HepG2 (cell line): Measurements from ENCODE around the gene EZH1. TPM values are rescaled to one million over a fixed set of nuclear protein-coding genes. Genes with fewer than 3 reads are reported as not detected.

ENCODE experiments used
- ATAC-seq: fragments of 200-7000 bp; cut with Tn5 transposase; 3 replicates; pipeline ENCODE4 v1.9.1; 2020; ENCODE audit warnings: mild to moderate bottlenecking, moderate library complexity
- BruUV-seq: library from RNA; stranded (reverse); fragments of 400-500 nt; replicated peaks from 2 replicates; lab custom pipeline; 2021; lab: Mats Ljungman, UMichigan
- CTCF ChIA-PET: fragments of 300-600 bp; formaldehyde crosslinking; extraction: SDS; loops from one replicate; lab custom pipeline; 2021; ENCODE audit warnings: low total read pairs, inconsistent platforms, low intra/inter-chr PET ratio; lab: Yijun Ruan, JAX
- POLR2A ChIA-PET: fragments of 350-600 bp; sonication (Branson Sonifier 250); formaldehyde crosslinking; loops from one replicate; lab custom pipeline; 2020; ENCODE audit warnings: antibody characterized with exemption, inconsistent platforms; lab: Yijun Ruan, JAX
- DNase-seq: peaks from one replicate; pipeline ENCODE4 v3.0.0-alpha.2; 2015; ENCODE audit warnings: low spot score
- FAIRE-seq: peaks from 3 replicates; lab custom pipeline; 2011; peaks lifted over from hg19 to GRCh38; lab: Jason Lieb, UNC
- H2AFZ ChIP-seq: one replicate; pipeline ENCODE4 v1.6.1; 2011; ENCODE audit warnings: low read length, inconsistent platforms
- H3K27ac ChIP-seq: fragments of 300-600 bp; 3 replicates; pipeline ENCODE4 v1.8.0; 2011; ENCODE audit warnings: mixed run types, mild to moderate bottlenecking, mixed read lengths, low read length, inconsistent platforms; ENCODE audit not compliant: insufficient read depth; ENCODE audit errors: extremely low read length
- H3K27me3 ChIP-seq, 2 experiments: fragments of 200-600 bp in 1 of 2; 2 replicates in 1 of 2; 3 replicates in 1 of 2; pipeline versions ENCODE4 v1.6.0 to v1.8.0; 2011; ENCODE audit warnings: low read length in 2 of 2, mild to moderate bottlenecking in 2 of 2, moderate library complexity in 2 of 2, inconsistent platforms in 1 of 2; ENCODE audit not compliant: insufficient read depth in 2 of 2, control insufficient read depth in 1 of 2
- H3K36me3 ChIP-seq, 2 experiments: fragments of 200-600 bp in 1 of 2; replicated peaks in 1 of 2; 2 replicates in 1 of 2; 3 replicates in 1 of 2; pipeline versions ENCODE4 v1.5.1 to v1.8.0; 2011; ENCODE audit warnings: low read length in 2 of 2, inconsistent platforms in 1 of 2; ENCODE audit not compliant: insufficient read depth in 2 of 2, control insufficient read depth in 1 of 2
- H3K4me1 ChIP-seq: 2 replicates; pipeline ENCODE4 v1.5.1; 2012; ENCODE audit warnings: low read length, inconsistent platforms; ENCODE audit not compliant: insufficient read depth
- H3K4me2 ChIP-seq: 2 replicates; pipeline ENCODE4 v1.6.0; 2011; ENCODE audit warnings: low read depth, low read length, inconsistent platforms
- H3K4me3 ChIP-seq, 3 experiments: fragments of 200-600 bp in 1 of 3; sonication (generic), shearing (Covaris generic) in 1 of 3; replicated peaks in 1 of 3; 2 replicates each; pipeline ENCODE4 v1.5.1; 2011 to 2016; ENCODE audit warnings: low read length in 3 of 3, inconsistent platforms in 2 of 3, low read depth in 2 of 3, mild to moderate bottlenecking in 2 of 3, control low read depth in 1 of 3, mixed read lengths in 1 of 3; ENCODE audit not compliant: insufficient read depth in 1 of 3
- H3K79me2 ChIP-seq: one replicate; pipeline ENCODE4 v1.6.1; 2011; ENCODE audit warnings: low read length, inconsistent platforms; ENCODE audit not compliant: insufficient read depth
- H3K9ac ChIP-seq: 2 replicates; pipeline ENCODE4 v1.6.0; 2011; ENCODE audit warnings: mild to moderate bottlenecking, low read depth, low read length, inconsistent platforms; ENCODE audit not compliant: insufficient read depth
- H3K9me3 ChIP-seq: 2 replicates; pipeline ENCODE4 v1.5.1; 2012; ENCODE audit warnings: mild to moderate bottlenecking, low read length
- H4K20me1 ChIP-seq: 2 replicates; pipeline ENCODE4 v1.6.0; 2011; ENCODE audit warnings: inconsistent platforms, mild to moderate bottlenecking, low read length, moderate library complexity; ENCODE audit not compliant: insufficient read depth
- CHD4 ChIP-seq: fragments of 200-600 bp; sonication (generic); IDR thresholded peaks from 2 replicates; pipeline ENCODE4 v1.7.0; 2017; ENCODE audit warnings: mild to moderate bottlenecking, low read length, borderline replicate concordance
- GMEB1 ChIP-seq: sonication (generic); formaldehyde crosslinking; IDR thresholded peaks from 2 replicates; pipeline ENCODE4 v1.5.1; 2020; ENCODE audit warnings: missing genetic modification reagents, mild to moderate bottlenecking, borderline replicate concordance
- KDM6A ChIP-seq: IDR thresholded peaks from 2 replicates; pipeline ENCODE4 v1.6.1; 2016; ENCODE audit warnings: low read depth
- RFXANK ChIP-seq: IDR thresholded peaks from 2 replicates; pipeline ENCODE4 v1.6.1; 2016
- TAF15 ChIP-seq: fragments of 200-400 bp; formaldehyde crosslinking; IDR thresholded peaks from one replicate; pipeline ENCODE4 v1.6.1; 2018; ENCODE audit warnings: mild to moderate bottlenecking, low read depth, low read length; ENCODE audit not compliant: poor library complexity, severe bottlenecking
- ZFYVE20 ChIP-seq: sonication (generic); formaldehyde crosslinking; IDR thresholded peaks from 2 replicates; pipeline ENCODE4 v1.8.0; 2023; ENCODE audit warnings: low read depth, mild to moderate bottlenecking, moderate library complexity, missing genetic modification reagents, borderline replicate concordance
- ZNF142 ChIP-seq: sonication (generic); formaldehyde crosslinking; IDR thresholded peaks from 2 replicates; pipeline ENCODE4 v1.4.0; 2020; ENCODE audit warnings: missing genetic modification reagents
- ZNF253 ChIP-seq: sonication (generic); formaldehyde crosslinking; IDR thresholded peaks from 2 replicates; pipeline ENCODE4 v1.8.0; 2022; ENCODE audit warnings: mild to moderate bottlenecking, missing genetic modification reagents, borderline replicate concordance
- ZNF430 ChIP-seq: sonication (generic); formaldehyde crosslinking; IDR thresholded peaks from 2 replicates; pipeline ENCODE4 v1.9.0; 2021; ENCODE audit warnings: mild to moderate bottlenecking, missing genetic modification reagents
- ZNF790 ChIP-seq: sonication (generic); formaldehyde crosslinking; IDR thresholded peaks from 2 replicates; pipeline ENCODE4 v1.8.0; 2022; ENCODE audit warnings: missing genetic modification reagents, mild to moderate bottlenecking, borderline replicate concordance
- ZSCAN22 ChIP-seq: sonication (generic); formaldehyde crosslinking; IDR thresholded peaks from 2 replicates; pipeline ENCODE4 v1.4.0; 2020; ENCODE audit warnings: mild to moderate bottlenecking, missing genetic modification reagents
- ZZZ3 ChIP-seq: sonication (generic); formaldehyde crosslinking; IDR thresholded peaks from 2 replicates; pipeline ENCODE4 v1.4.0; 2020; ENCODE audit warnings: missing genetic modification reagents, mild to moderate bottlenecking, borderline replicate concordance
- WGBS: methylation state at CpG from one replicate; pipeline ENCODE4 v1.1.6; 2017; ENCODE audit warnings: low lambda C conversion rate; 5-methylcytosine and 5-hydroxymethylcytosine counted together
- in situ Hi-C: cut with HindIII; loops from 2 replicates; pipeline ENCODE4 v1.10.0; 2017; ENCODE audit warnings: low pct_unique_long_range_greater_than_20kb; ENCODE audit not compliant: extremely low pct_ligation_motif_present
- intact Hi-C: fragments of 100-400 bp; cut with micrococcal nuclease; formaldehyde crosslinking; loops from one replicate; pipeline ENCODE4 v1.10.0; 2022; ENCODE audit not compliant: unreplicated experiment
- polyA plus RNA-seq, 8 experiments: library from polyadenylated mRNA; depleted of rRNA in 3 of 8; stranded (reverse) in 7 of 8; unstranded in 1 of 8; fragments of >200 nt; fragmentation: Illumina TruSeq in 4 of 8; extraction: Trizol in 4 of 8; gene quantifications; 2 replicates each; pipeline versions ENCODE4 v1.2.1 to v1.2.3, GENCODE V29; 2011 to 2016; ENCODE audit warnings: low read depth in 4 of 8, missing spikeins in 1 of 8, mixed read lengths in 1 of 8; ENCODE audit not compliant: insufficient read depth in 1 of 8
- total RNA-seq, 5 experiments: library from RNA; depleted of rRNA; stranded (reverse); fragments of >200 nt; fragmentation: Illumina TruSeq; extraction: Trizol; gene quantifications; 2 replicates each; pipeline ENCODE4 v1.2.3, GENCODE V29; 2016; ENCODE audit warnings: low read depth in 1 of 5

EZH1 gene
- total and polyA plus RNA-seq, 2 of the 13 experiments (the other 11 are each of a cell fraction or from before 2014, with no cell fraction given): 11.6 to 24.0 TPM

- Histone ChIP-seq H3K4me1 (no peaks in the 10 kb centered on the region), H3K79me2 (no peaks in the 10 kb centered on the region), H3K4me2 (no peak overlapping the region), H2AFZ (no peak overlapping the region), H3K4me3 (no peak overlapping the region), H3K9me3 (no peaks in the 10 kb centered on the region)
- POLR2A ChIA-PET: no interaction called here
- in situ Hi-C loops: no loop called here
- no TSS peak for BruUV-seq
- no peak for ATAC-seq
- CTCF ChIA-PET: no interaction called here
- 95% methylated on average over 5 of the region's 5 CpGs for WGBS
- DNase-seq: no peak
- TF ChIP-seq ZNF430 (CRISPR knock-in tag): no peak
- no peak for TF ChIP-seq ZFYVE20 (CRISPR knock-in tag)
- TF ChIP-seq, all 625 proteins: peak for 0
- peaks cover 17 to 46% of the 10 kb centered on the region in 2 experiments for H3K36me3 ChIP-seq
- H3K9ac ChIP-seq: no peak overlapping the region
- no peaks in the 10 kb centered on the region for H4K20me1 ChIP-seq
- H3K27me3 ChIP-seq: no peaks in the 10 kb centered on the region
- no peak overlapping the region for H3K27ac ChIP-seq
- intact Hi-C loops: no loop called here
- FAIRE-seq: no peak
Observed at GRCh38 chr17:42704490-42704836, 40.4 kb downstream of the EZH1 start.

GRCh38 chr17:42702446-42702845 is 42.4 kb downstream of the EZH1 start:
- Histone ChIP-seq H3K27ac (no peak overlapping the region), H3K4me3 (no peak overlapping the region), H3K9ac (no peak overlapping the region), H3K4me1 (no peaks in the 10 kb centered on the region), H3K27me3 (no peaks in the 10 kb centered on the region), H3K36me3 (peaks cover 13 to 32% of the 10 kb centered on the region in 2 experiments), H2AFZ (no peak overlapping the region), H3K4me2 (no peak overlapping the region), H3K79me2 (no peaks in the 10 kb centered on the region), H4K20me1 (no peaks in the 10 kb centered on the region), H3K9me3 (no peaks in the 10 kb centered on the region)
- WGBS: 96% methylated on average over 11 of the region's 11 CpGs
- intact Hi-C loops: no loop called here
- ATAC-seq (no peak), DNase-seq (no peak), FAIRE-seq (no peak)
- in situ Hi-C loops: no loop called here
- no TSS peak for BruUV-seq
- CTCF ChIA-PET: no interaction called here
- POLR2A ChIA-PET: no interaction called here
- TF ChIP-seq ZSCAN22 (CRISPR knock-in tag) (no peak), KDM6A (CRISPR knock-in tag) (no peak), CHD4 (no peak), GMEB1 (no peak), TAF15 (no peak), ZNF790 (CRISPR knock-in tag) (no peak), RFXANK (CRISPR knock-in tag) (no peak), ZZZ3 (no peak), ZNF142 (CRISPR knock-in tag) (no peak), ZNF253 (CRISPR knock-in tag) (no peak)
